ENCODE data around the gene FTH1.

Gene FTH1

DNA sequence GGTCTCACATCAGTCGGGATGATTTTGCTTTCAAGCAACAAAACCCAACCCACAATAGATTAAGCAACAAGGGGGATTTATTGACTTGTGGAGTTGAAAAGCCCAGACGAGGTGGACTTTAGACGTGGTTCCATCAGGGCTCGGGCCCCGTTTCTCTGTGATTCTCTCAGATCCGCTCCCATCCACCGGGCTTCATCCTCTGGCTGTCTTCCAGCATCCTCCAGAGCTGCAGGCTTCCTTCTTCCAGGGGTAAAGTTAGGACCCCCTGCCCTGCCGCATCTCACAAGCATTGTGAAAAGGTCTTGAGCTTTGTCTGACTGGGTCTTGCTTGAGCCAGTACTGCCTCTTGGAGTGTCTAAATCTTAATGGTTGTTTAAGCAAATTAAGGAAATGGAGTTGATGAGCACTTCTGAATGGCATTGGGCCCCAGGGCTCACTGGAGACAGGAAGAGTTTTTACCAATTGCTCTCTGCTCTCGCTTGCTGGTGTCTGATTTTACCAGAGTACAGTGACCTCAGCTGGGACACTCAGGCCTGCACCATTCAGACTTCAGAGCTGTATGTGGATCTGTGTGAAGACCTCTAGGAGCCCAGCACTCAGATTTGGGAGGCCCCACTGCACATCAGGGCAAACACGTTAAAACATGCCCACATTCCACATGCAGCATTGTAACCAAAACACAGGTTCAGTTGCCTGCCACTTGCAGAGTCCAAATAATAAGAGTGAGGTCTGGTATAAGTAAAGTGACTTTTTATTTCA, 13.5 kb upstream of the FTH1 start:
- intact Hi-C loops (cut with DNase I): no loop called here
- peak in 10 of 42 donors; percentile 5 to 35 (median 14) for DNase-seq

DNA sequence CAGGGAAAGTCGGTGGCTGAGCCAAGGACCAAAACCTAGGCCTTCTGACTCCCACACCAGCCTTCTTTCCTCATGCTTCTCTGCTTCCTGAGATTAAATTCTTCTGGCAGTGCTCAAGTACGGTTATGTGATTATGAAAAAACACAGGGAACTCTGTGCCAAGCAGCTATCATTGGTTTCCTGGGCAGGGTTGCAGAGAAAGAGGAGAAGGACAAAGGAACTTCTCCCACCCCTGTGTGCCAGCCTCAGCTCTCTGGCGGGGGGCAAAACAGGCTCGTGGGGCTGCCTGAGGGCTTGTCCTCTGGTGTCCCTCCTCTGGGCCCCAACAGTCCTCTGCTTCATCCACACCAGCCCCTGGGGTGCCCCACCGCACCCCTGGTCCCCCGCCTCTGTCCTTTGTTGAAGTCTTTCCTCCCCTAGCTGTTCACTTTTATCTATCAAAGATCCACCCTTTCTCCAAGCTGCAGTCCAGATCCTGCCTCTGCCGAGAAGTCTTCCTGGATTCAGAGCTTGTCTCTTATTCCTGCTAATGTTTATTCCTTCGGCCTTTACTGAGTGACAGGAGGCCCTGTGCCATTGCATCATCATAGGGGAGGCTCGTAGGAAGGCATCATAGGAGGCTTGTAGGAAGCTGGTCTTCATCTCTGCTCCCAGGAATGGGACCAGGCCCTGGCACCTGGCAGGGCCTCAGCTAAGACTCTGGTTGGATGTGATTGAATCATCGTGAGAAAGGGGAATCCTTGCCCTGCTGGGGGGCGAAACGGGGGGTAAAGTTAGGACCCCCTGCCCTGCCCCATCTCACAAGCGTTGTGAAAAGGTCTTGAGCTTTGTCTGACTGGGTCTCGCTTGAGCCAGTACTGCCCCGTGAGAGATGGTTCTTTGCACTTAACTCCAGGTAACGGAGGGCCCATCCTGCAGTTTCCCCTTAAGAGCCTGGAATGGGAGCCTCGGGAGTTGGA, 11.5 kb upstream of the FTH1 start:
- DNase-seq: peak in 8 of 42 donors; percentile 3 to 36 (median 14)
- intact Hi-C loops (cut with DNase I): no loop called here

DNA sequence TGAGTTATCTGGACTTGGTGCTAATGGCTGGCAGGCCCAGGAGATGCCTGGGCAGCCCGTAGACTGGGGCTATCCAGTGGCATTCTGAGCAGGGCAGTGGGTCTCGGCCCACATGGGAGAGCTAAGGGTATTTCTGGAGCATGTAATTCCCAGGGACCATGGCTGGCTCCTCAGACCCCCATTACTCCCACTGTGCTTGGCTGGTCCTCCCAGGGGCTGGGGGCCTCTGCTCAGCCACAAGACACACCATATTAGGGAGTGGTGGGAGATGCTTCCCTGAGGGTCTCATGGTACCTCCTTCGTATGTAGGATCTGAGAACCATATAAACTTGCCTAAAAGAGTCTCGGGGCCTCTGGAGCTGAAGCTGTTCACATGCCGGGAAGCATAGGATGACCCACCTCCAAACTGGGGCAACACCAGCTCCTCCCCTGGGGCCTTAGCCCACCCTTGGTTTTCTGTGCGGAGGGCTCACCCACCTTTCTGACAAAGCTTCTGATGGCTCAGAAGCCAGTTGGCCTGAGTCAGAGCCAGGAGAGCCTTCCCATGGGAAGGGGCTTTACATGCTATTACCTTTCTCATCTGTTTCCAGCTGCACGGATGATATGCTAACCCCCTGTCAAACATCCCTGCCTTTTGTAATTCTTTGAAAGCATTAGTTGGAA, 9.5 kb upstream of the FTH1 start:
- intact Hi-C loops (cut with DNase I): no loop called here
- DNase-seq: peak in 8 of 42 donors; percentile 2 to 19 (median 10)

DNA sequence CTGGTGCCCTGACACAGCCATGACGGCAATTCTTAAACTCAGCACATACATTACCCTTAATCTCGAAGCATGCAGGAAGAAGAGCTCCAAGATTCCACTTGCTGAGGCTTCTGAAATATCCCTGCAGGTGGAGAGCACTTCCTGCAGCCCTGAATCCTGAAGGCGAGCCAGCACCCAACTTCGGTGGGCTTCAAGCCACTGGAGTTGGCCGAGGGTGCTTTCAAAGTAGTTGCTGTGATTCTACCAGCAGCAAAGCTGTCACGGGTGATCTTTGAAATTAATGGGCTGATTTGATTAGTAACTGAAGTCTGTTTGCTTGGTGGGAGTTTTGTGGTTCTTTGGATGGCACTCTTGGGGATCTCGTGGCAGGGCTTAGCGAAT, 9.0 kb upstream of the FTH1 start:
- intact Hi-C loops (cut with DNase I): no loop called here
- peak in 4 of 42 donors; percentile 3 to 20 (median 14) for DNase-seq

DNA sequence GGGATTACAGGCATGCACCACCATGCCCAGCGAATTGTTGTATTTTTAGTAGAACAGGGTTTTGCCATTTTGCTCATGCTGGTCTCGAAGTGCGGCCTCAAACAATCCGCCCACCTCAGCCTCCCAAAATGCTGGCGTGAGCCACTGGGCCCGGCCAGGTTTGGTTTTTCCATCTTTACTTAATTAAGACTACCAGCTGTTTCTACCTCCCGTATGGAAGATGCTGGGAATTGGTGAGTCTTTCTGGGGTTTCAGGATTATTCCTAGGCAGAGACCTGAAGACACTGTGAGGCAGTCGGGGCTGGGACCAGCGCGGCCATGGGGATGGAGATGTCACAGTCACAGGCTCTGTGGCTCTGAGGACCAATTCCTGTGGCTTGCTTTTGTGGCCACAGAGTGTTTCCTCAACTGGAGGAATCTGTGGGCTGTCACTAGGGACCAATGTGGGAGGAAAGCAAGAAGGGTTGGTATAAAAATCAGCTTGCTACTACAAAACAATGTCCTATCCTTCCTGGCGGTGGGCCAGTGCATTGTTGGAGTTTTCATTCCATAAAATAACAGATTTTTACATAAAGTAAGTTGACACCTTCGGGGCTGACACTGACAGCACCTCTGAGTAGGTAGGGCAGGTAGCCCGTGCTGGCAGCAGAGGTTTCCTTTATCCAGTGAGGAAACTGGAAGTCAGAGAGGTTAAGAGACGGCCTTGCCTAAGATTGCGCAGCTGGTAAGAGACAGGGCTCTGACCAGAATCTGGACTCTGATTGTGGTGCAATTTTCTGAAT, 8.4 kb upstream of the FTH1 start:
- peak in 10 of 42 donors; percentile 8 to 44 (median 19) for DNase-seq
- intact Hi-C loops (cut with DNase I): no loop called here

DNA sequence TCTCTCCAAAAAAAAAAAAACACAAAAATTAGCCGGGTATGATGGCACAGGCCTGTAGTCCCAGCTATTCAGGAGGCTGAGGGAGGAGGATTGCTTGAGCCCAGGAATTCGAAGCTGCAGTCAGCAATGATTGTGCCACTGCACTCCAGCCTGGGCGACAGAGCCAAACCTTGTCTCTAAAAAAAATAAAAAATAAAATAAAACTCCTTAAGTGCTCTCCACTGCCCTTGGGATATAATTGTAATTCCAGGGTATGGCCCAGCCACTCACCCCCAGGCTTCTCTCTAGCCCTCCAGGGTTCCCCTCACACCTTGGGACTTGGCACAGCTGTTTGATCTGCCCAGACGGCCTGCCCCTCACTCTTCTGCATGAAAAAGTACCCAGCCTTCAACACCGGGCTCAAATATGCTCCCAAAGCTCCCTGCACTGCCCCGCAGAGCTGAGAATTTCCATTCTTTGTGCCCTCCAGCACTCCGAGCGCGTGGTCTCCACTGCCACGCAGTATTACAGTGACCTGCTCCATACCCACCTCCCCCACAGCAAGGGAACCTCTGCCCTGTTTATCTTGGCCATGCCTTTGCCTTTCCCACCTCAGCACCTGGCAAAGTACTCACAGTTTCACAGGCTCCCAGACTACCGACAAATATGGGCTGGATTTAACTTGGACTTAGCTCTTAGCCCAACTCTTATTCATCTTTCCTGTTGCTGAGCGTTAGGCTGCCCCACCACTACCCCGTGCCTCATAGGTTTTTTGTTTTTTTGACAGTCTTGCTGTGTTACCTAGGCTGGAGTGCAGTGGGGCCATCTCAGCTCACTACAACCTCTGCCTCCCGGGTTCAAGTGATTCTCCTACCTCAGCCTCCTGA, 7.6 kb upstream of the FTH1 start:
- intact Hi-C loops (cut with DNase I): loop anchor here (5.0 kb wide), 1 partner anchor 32 kb away; no protein-coding TSS in a partner anchor
- DNase-seq: peak in 10 of 42 donors; percentile 2 to 39 (median 9)

DNA sequence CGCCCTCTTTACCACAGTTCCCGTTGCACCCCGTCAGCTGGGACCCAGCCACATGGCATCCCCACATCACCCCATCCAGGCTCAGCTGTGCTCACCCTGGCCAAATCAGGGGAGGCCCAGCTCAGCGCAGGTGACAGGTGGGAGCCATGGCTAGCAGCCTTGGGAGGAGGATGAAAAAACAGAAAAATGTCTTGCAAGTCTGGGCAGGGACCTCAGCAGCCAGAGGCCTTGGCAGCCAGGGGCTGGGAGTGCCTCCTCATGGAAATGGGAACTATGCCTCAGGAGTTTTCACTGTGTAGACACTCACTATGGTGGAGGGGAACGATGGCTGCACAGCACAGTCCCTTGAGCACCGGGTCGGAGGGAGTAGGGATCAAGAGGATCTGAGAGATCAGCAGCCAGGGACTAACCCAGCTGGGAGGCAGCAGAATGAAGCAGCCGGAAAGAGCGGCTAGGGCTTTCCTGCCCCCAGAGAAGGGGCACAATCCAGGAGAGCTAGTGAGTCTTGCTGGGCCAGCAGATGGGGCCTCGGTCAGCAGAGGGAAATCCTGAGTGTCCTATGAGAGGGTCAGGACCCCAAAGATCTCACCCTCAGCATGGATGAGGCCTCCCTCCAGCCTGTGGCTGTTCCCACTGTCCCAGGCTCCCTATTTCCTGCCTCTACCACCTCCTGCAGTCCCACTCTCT, 6.2 kb upstream of the FTH1 start:
- DNase-seq: peak in 12 of 42 donors; percentile 8 to 45 (median 24)
- intact Hi-C loops (cut with DNase I): loop anchor here (5.0 kb wide), 1 partner anchor 34 kb away; no protein-coding TSS in a partner anchor

DNA sequence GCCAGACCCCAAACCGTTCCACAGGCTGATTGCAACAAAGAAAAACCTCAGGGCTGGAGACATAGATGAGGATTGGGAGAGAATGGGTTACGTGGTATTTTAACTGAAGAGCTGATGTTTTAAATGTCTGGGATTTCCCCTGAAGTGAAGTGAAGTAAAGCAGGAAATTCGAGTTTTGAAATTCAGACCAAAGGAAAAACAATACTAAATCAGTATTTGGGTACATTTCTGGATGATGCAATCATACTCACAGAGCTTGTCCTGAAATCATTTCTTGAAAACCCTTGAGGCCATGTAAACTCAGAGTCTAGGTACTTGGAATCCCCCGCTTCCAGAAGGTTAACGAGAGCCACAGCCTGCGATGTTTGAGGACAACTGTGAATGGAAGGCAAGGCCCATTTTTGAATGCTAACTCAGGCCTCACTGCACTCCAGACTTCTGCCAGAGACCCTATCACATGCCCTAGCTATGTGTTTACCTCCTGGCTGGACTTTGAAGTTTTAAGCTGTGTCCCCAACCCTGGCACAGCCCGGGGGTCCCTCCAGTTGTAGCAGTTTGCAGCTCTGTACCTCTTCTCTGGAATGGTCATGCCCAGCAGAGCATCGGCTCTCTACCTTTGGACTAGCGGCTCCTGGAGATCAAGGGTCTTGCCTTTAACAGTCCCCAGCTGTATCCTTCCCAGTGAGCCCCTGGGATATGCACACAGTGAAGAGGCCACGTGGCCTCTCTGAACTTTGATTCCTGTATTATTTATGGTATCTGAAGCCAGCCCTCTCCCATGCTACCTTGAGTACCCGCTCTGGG, 5.4 kb upstream of the FTH1 start:
- DNase-seq: peak in 10 of 42 donors; percentile 4 to 36 (median 14)
- intact Hi-C loops (cut with DNase I): loop anchor here (5.0 kb wide), 1 partner anchor 34 kb away; no protein-coding TSS in a partner anchor

DNA sequence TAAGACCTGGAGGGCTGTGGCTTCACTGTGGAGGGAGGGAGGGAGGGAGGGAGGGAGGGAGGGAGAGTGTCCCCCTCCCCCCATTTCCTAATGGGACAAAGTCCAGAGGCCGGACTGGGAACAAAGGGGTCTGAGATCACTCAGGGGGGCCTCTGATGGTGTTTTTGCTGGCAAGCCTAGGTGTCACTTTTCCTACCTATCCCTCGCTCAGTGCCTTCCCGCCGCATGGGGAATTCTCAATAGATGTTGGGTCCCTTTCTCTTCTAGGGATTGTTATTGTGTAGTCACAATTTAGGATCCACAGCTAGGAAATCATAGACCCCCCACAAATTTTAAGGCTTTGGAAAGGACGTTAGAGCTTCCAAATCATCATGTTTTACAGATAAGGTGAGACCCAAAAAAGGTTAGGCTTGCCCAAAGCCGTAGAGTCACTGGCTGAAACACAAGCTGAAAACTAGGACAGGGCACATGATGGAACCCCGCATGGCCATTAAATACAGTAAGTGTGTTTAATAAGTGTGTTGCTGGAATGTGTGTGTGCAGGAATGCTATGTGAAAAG, 4.8 kb upstream of the FTH1 start:
- intact Hi-C loops (cut with DNase I): loop anchor here (5.0 kb wide), 1 partner anchor 35 kb away; no protein-coding TSS in a partner anchor
- DNase-seq: peak in 9 of 42 donors; percentile 5 to 34 (median 18)

DNA sequence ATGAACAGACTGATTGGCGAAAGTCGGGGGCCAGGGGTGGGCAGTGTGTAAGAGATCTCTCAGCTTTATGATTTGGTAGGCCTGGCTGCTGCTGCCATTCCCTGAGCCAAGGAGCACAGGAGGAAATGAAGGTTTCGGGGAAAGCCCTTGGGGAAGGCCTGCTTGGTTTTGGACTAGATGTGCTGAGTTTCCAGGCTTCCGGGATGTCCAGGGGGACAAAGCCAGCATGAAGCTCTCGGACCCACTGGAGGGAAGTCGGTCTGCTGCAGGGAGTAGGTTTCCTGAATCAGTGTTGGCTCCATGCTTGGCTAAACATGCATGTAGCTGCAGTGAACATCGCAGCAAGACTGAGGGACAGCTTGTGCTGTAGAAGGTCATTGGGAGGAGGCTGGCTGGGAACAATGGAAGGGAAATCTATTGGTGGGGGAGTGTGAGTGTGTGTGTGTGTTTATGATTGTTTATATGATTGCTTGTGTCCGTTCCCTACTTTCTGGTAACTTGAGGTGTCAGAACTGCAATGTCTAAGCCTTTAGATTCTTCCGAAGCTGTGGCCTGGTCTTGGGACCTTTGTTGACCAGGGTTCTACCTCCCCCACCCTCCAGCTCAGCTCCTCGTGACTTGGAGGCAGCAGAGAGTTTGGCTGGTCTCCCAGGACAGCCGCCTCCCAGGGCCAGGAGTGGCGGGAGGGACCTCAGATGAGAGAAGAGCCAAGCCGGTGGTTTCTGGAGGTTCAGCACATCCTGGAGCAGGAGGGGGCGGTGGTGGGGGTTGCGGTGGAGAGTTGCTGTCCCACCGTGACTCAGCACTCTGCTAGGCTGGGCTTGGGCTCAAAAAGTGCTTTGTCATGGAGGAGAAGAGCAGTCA, 4.0 kb upstream of the FTH1 start:
- DNase-seq: peak; percentile 88 to 99 (median 94)
- intact Hi-C loops (cut with DNase I): loop anchor here (5.0 kb wide), 1 partner anchor 36 kb away; no protein-coding TSS in a partner anchor

DNA sequence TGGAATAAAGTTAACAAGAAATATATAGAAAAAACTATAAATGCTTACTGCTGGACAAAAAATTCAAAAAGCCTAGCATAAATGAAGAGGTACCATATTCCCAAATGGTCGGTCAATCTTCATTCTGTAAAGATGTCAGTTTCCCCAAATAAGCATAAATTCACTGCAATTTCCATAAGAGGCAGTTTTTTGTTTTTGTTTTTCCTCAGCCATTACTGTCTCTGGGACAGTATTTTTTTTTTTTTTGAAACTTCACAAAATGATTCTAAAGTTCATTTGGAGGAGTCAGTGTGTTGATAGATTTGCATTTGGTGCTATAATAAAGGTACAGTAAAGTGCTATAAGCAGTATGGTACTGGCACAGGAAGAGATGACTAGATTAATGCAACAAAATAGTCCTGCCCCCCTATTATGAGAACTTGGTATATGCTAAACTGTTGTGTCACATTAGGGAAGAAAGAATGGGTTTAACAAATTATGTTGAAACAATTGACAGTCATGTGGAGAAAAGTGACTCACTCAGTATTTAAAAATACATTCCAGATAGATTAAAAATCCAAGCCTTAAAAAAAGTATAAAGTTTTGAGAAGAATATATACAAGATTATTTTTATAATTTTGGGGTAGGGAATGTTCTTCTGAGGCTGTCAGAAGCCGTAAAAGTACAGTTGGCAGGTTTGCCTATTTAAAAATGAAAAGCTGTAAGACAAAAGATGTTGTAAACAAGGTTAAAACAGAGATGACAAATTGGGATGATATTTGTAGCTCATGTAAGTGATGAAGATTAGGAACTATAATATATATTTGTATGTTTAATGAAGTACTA, 2.6 kb upstream of the FTH1 start:
- peak in 1 of 42 donors; percentile 2 for DNase-seq
- intact Hi-C loops (cut with DNase I): loop anchor here (5.0 kb wide), 1 partner anchor 37 kb away; no protein-coding TSS in a partner anchor

DNA sequence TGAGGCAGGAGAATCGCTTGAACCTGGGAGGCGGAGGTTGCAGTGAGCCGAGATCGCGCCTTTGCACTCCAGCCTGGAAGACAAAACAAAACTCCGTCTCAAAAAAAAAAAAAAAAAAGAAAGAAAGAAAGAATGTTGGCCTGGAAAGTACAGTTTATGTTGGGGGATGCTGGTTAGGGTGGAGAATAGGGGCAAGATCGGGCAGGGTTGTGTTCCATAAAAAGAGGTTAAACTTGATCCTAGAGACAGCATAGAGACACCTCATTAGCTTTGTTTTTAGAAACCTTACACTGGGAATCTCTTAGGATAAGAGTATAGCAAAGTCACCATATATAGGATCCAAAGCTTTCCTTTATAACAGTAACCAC, 1.9 kb upstream of the FTH1 start:
- no peak for DNase-seq
- intact Hi-C loops (cut with DNase I): no loop called here

DNA sequence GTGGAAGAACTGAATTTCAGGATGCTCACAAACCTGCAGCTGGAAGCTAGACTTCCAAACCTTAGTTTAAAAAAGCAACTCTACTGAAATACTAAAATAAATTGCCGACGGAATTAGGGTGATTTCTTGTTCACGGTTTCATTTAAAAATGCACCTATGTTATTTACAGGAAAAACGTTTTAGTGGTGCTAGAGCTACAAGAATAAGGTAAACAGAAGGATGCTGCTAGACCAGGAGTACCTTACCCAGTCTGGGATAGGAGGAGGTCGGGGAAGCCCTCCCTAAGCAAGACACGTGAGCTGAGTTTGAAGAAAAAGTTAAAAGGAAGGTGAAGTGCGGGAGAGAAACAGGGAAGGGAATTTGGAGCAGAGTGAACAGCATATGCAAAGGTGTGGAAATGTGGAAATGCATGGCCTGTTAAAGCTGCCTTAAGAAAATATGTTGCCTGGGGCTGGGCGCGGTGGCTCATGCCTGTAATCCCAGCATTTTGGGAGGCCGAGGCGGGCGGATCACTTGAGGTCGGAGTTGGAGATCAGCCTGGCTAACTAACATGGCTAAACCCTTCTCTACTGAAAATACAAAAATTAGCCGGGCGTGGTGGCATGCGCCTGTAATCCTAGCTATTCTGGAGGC, 1.4 kb upstream of the FTH1 start:
- intact Hi-C loops (cut with DNase I): no loop called here
- peak in 10 of 42 donors; percentile 8 to 37 (median 20) for DNase-seq

All from head of caudate nucleus (tissue), 42 donors.